ENCODE measurements around the gene PRELID2.
"Not testable (repeated sequence)": the region's sequence is repeated elsewhere in the genome, so short reads cannot be mapped to it uniquely, and the experiment has no call there.

The PRELID2 gene

DNA sequence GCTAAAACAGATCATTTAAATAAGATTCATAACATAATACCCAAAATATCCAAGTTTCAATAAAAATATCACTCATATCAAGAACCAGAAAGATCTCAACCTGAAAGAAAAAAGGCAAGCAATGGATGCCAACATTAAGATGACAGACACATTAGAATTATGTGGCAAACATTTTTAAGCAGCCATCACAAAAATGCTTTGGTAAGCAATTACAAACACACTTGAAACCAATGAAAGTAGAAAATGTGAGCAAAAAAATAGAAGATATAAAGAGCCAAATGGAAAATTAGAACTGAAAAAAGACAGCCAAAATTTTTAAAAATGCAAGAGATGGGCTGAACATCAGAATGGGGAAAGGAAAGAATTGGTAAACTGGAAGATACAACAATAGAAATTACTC is 96.9 kb downstream of the PRELID2 start:
- no peak for DNase-seq

DNA sequence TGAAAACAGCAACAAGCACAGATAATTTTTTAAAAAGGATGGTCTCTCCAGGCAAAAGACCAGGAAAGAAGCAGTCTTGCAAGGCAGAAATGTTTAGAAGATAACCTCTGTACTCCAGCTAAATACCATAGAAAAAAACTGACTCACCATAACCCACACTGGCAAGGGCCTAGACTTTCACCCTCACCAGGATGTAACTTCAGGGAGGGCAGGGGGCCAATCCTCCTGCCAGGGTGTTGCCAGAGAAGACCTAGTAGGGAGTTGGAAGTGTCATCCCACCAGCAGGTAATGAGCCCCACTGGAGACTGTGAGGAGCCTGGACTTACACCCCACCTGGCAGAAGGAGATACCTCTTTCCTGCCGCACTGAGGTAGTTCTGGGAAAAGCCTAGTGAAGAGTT is 97.6 kb downstream of the PRELID2 start:
- DNase-seq: no peak

DNA sequence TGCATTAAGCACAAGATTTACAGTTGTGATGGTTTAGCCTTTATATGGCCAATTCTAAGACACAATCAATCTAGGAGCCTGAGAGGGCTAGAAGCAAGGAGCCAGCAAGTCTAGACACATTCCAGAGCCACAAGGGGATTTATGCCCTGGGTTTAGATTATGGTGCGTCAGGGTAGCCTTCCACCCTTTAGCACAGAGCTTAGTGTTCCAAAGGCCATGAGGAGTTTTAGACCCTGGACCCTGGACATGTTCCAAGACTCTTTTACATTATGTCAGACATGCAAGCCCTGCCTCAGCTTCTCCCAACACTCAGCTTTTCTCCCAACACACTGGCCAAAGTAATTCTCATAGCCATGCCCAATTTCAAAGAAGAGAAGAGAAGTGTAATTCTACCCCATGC is 105.2 kb downstream of the PRELID2 start:
- DNase-seq: not testable (repeated sequence)

DNA sequence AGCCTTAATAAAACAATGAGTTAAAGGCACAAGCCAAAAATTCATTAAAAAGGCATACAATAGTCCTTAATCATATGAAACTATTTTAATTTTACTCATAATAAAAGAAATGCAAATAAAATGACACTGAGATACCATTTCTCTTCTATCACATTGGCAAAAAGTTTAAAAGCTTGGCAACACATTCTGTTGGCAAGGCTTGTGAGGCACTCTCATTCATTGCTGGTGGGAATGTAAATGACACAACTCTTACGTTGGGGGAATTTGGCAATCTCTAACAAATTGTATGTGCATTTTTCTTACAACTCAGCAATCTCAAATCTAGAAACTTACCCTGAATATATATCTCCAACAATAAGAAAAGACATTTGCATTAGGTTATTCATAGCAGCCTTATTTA is 111.6 kb downstream of the PRELID2 start:
- no peak for DNase-seq

DNA sequence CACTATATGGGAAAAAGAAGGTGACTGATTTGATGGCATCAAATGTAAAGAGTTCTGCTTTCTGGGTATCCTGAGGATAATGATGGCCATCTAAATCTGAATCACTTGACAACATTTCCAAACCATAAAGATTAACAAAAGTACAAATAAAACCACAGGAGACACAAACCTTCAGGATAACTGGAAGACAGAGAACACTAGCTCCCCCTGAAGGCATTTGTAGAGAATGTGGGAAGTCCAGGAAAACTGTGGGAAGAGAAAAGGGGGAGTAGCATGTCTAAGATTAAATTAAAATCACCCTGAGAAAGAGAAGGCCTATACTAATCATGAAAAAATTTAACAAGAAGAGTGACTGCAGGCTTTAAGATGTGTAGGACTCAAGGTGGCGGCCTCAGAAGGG is 116.2 kb downstream of the PRELID2 start:
- no peak for DNase-seq

DNA sequence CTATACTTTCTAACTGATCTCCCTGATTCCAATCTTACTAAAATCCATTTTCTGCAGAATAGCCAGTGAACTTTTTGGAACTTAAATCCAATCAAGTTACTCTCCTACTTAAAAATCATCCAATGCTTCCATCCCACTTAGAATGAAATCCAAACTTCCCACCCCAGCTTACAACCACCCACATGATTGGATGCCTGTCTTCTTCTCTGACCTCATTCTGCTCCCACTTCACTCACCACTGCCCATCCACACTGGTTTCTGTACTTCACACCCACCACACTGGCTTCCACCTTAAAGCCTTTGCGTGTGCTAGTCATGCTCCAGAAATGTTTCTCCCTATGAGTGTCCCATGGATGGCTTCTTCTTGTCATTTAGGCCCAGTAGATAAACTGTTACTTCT is 119.7 kb downstream of the PRELID2 start:
- DNase-seq: no peak

DNA sequence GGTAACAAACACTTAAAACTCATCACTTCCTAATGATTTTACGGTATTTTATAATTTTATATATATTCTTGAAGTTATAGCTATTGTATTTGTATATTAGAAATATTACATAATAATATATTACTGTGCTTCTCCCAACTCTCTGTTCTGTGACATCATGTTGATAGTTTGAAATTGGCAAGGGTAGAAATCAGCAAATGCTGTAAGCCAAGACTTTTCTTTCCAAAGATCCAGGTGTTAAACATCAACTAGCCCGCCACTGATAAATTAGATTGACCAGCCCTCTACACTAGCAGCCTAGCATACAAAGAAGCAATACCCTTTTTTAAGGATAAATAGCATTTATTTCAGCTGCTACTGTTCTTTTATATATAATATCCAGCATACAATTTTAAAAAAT is 122.9 kb downstream of the PRELID2 start:
- DNase-seq: no peak

DNA sequence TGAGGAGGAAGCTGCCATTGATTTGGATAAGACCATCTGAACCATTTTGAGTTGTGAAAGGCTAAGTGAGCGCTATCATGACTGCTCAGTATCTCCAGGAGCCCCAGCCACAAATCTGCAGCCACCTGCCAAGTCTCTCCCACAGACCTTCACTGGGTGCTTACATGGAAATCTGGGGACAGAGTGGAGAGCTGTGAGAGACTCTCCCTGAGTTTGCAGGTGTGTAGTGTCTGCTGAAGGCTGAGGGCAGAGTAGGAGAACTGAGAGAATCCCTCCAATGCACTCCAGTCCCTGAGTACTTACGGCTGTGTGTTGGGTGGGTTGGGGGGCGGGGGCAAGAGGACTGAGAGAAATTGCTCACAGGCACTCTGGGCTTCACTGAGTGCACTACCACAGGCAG is 123.7 kb downstream of the PRELID2 start:
- DNase-seq: no peak
